H1 (cell line): ENCODE data around the gene NRDE2. TPM values are rescaled to one million over a fixed set of nuclear protein-coding genes. Genes with fewer than 3 reads are reported as not detected.

Experiments
- CTCF ChIA-PET: fragments of 300-600 bp; sonication (Branson Sonifier 250); formaldehyde crosslinking; loops from one replicate; lab custom pipeline; 2021; ENCODE audit not compliant: partially characterized antibody; lab: Charles Lee
- POLR2A ChIA-PET: fragments of 300-600 bp; sonication (Branson Sonifier 250); formaldehyde crosslinking; loops from one replicate; lab custom pipeline; 2021; ENCODE audit warnings: inconsistent platforms; ENCODE audit not compliant: partially characterized antibody; lab: Charles Lee
- DNase-seq, 2 experiments: peaks; one replicate each; pipeline versions ENCODE4 v3.0.0 to v3.0.0-alpha.2; 2010 to 2022; ENCODE audit warnings: low spot score in 2 of 2, low read depth in 1 of 2, mixed read lengths in 1 of 2
- FAIRE-seq: peaks from 2 replicates; lab custom pipeline; 2011; peaks lifted over from hg19 to GRCh38; lab: Jason Lieb, UNC
- H2AFZ ChIP-seq: 2 replicates; pipeline ENCODE4 v1.8.1; 2012; ENCODE audit warnings: low read length, inconsistent platforms
- H2AK5ac ChIP-seq: 2 replicates; pipeline ENCODE4 v1.6.1; 2013; ENCODE audit warnings: low read depth, low read length
- H2BK120ac ChIP-seq: replicated peaks from 2 replicates; pipeline ENCODE3; 2013; ENCODE audit warnings: low read depth, low read length, inconsistent platforms
- H2BK12ac ChIP-seq: 2 replicates; pipeline ENCODE4 v1.6.1; 2013; ENCODE audit warnings: low read depth, low read length
- H2BK15ac ChIP-seq: 2 replicates; pipeline ENCODE4 v1.6.1; 2013; ENCODE audit warnings: low read length
- H2BK20ac ChIP-seq: 2 replicates; pipeline ENCODE4 v1.6.1; 2013; ENCODE audit warnings: low read length
- H2BK5ac ChIP-seq: 2 replicates; pipeline ENCODE4 v1.6.1; 2013; ENCODE audit warnings: low read depth, low read length
- H3K14ac ChIP-seq: 2 replicates; pipeline ENCODE4 v1.6.1; 2013; ENCODE audit warnings: inconsistent platforms; ENCODE audit not compliant: insufficient read length
- H3K18ac ChIP-seq: 2 replicates; pipeline ENCODE4 v1.6.1; 2013; ENCODE audit warnings: low read length; ENCODE audit errors: extremely low read depth
- H3K23ac ChIP-seq: 2 replicates; pipeline ENCODE4 v1.6.1; 2013; ENCODE audit warnings: inconsistent platforms; ENCODE audit not compliant: insufficient read length
- H3K23me2 ChIP-seq: 2 replicates; pipeline ENCODE4 v1.6.1; 2013; ENCODE audit warnings: low read depth, low read length
- H3K27ac ChIP-seq: 2 replicates; pipeline ENCODE4 v1.6.1; 2011; ENCODE audit warnings: low read depth, low read length, inconsistent platforms
- H3K27me3 ChIP-seq, 4 experiments: replicated peaks in 1 of 4; 1 replicate in 1 of 4; 2 replicates in 3 of 4; pipeline versions ENCODE4 v1.6.1 to v1.8.1; 2011 to 2013; ENCODE audit warnings: low read length in 3 of 4, mild to moderate bottlenecking in 3 of 4, inconsistent platforms in 2 of 4, mixed read lengths in 2 of 4, moderate library complexity in 1 of 4; ENCODE audit not compliant: control insufficient read depth in 3 of 4, insufficient read depth in 3 of 4; ENCODE audit errors: extremely low read depth in 1 of 4
- H3K36me3 ChIP-seq, 4 experiments: 2 replicates each; pipeline versions ENCODE4 v1.6.1 to v1.8.1; 2011 to 2013; ENCODE audit warnings: mild to moderate bottlenecking in 4 of 4, low read length in 3 of 4, moderate library complexity in 2 of 4, control low read depth in 1 of 4, inconsistent platforms in 1 of 4; ENCODE audit not compliant: insufficient read depth in 4 of 4, control insufficient read depth in 2 of 4
- H3K4ac ChIP-seq: replicated peaks from 2 replicates; pipeline ENCODE3; 2013; ENCODE audit warnings: low read length, low read depth, mixed read lengths, inconsistent platforms; ENCODE audit not compliant: insufficient read length
- H3K4me1 ChIP-seq, 4 experiments: replicated peaks in 1 of 4; 1 replicate in 1 of 4; 2 replicates in 3 of 4; pipeline versions ENCODE4 v1.6.1 to v1.8.1; 2011 to 2013; ENCODE audit warnings: low read length in 3 of 4, inconsistent platforms in 2 of 4, mixed read lengths in 1 of 4; ENCODE audit not compliant: insufficient read depth in 4 of 4, control insufficient read depth in 3 of 4
- H3K4me2 ChIP-seq, 2 experiments: 2 replicates each; pipeline versions ENCODE4 v1.6.1 to v1.8.1; 2011 to 2013; ENCODE audit warnings: low read depth in 2 of 2, low read length in 2 of 2, control low read depth in 1 of 2, inconsistent platforms in 1 of 2, mild to moderate bottlenecking in 1 of 2; ENCODE audit not compliant: insufficient read depth in 1 of 2
- H3K4me3 ChIP-seq, 4 experiments: fragments of 200-600, 300-600 bp in 1 of 4; sonication (generic), shearing (Covaris generic), sonication (Bioruptor Twin) in 1 of 4; 2 replicates each; pipeline versions ENCODE4 v1.5.1 to v1.8.1; 2011 to 2016; ENCODE audit warnings: low read length in 4 of 4, low read depth in 3 of 4, control low read depth in 2 of 4, inconsistent platforms in 2 of 4, mild to moderate bottlenecking in 2 of 4, mixed read lengths in 1 of 4, moderate library complexity in 1 of 4; ENCODE audit not compliant: insufficient read depth in 2 of 4; ENCODE audit errors: extremely low read depth in 1 of 4
- H3K56ac ChIP-seq: replicated peaks from 2 replicates; pipeline ENCODE3; 2013; ENCODE audit warnings: low read depth, mild to moderate bottlenecking, mixed read lengths, low read length, inconsistent platforms; ENCODE audit not compliant: insufficient read length
- H3K79me1 ChIP-seq: 2 replicates; pipeline ENCODE4 v1.6.1; 2013; ENCODE audit warnings: low read depth, low read length, control low read depth
- H3K79me2 ChIP-seq, 2 experiments: 2 replicates each; pipeline versions ENCODE4 v1.6.1 to v1.8.1; 2012 to 2013; ENCODE audit warnings: low read length in 2 of 2, mild to moderate bottlenecking in 2 of 2, inconsistent platforms in 1 of 2; ENCODE audit not compliant: insufficient read depth in 2 of 2, control insufficient read depth in 1 of 2
- H3K9ac ChIP-seq, 4 experiments: replicated peaks in 1 of 4; 1 replicate in 1 of 4; 2 replicates in 3 of 4; pipeline versions ENCODE4 v1.6.1 to v1.8.1; 2011 to 2013; ENCODE audit warnings: low read depth in 3 of 4, low read length in 3 of 4, control low read depth in 2 of 4, mild to moderate bottlenecking in 2 of 4, moderate library complexity in 2 of 4, inconsistent platforms in 1 of 4; ENCODE audit errors: extremely low read depth in 1 of 4
- H3K9me3 ChIP-seq, 2 experiments: 2 replicates each; pipeline versions ENCODE4 v1.6.1 to v1.8.1; 2012 to 2013; ENCODE audit warnings: mild to moderate bottlenecking in 2 of 2, moderate library complexity in 2 of 2, control low read depth in 1 of 2, inconsistent platforms in 1 of 2, low read depth in 1 of 2, low read length in 1 of 2, mixed read lengths in 1 of 2; ENCODE audit not compliant: insufficient read depth in 2 of 2
- H4K20me1 ChIP-seq, 2 experiments: replicated peaks in 1 of 2; 2 replicates each; pipeline versions ENCODE3 to v1.8.1; 2011 to 2013; ENCODE audit warnings: inconsistent platforms in 2 of 2, low read length in 2 of 2, mild to moderate bottlenecking in 1 of 2; ENCODE audit not compliant: insufficient read depth in 2 of 2, control insufficient read depth in 1 of 2
- H4K5ac ChIP-seq: 2 replicates; pipeline ENCODE4 v1.6.1; 2013; ENCODE audit warnings: low read length, low read depth, mixed read lengths, inconsistent platforms; ENCODE audit not compliant: insufficient read length
- H4K8ac ChIP-seq: 2 replicates; pipeline ENCODE4 v1.8.0; 2013; ENCODE audit warnings: mild to moderate bottlenecking, moderate library complexity, low read length, inconsistent platforms; ENCODE audit not compliant: insufficient read depth; ENCODE audit errors: extremely low read depth
- H4K91ac ChIP-seq: replicated peaks from 2 replicates; pipeline ENCODE3; 2013; ENCODE audit warnings: low read length, mixed read lengths, inconsistent platforms; ENCODE audit not compliant: insufficient read length
- BCL11A ChIP-seq, 2 experiments: IDR thresholded peaks; one replicate each; pipeline ENCODE4 v1.6.1; 2011; ENCODE audit warnings: low read depth in 2 of 2, low read length in 2 of 2, mild to moderate bottlenecking in 2 of 2
- CHD1 ChIP-seq: IDR thresholded peaks from 2 replicates; pipeline ENCODE4 v1.6.1; 2012; ENCODE audit warnings: low read depth, low read length, improper control_type of control experiment
- CTCF ChIP-seq, 3 experiments: IDR thresholded peaks; 1 replicate in 2 of 3; 2 replicates in 1 of 3; pipeline versions ENCODE4 v1.5.1 to v1.6.1; 2011; ENCODE audit warnings: low read length in 3 of 3, mild to moderate bottlenecking in 3 of 3, inconsistent platforms in 2 of 3, low read depth in 1 of 3, moderate library complexity in 1 of 3; ENCODE audit not compliant: insufficient read depth in 1 of 3; ENCODE audit errors: control extremely low read depth in 1 of 3
- JUND ChIP-seq: IDR thresholded peaks from 2 replicates; pipeline ENCODE4 v1.6.1; 2011; ENCODE audit warnings: mild to moderate bottlenecking, improper control_type of control experiment, low read length
- MAFK ChIP-seq: IDR thresholded peaks from 2 replicates; pipeline ENCODE4 v1.6.1; 2012; ENCODE audit warnings: low read depth, mild to moderate bottlenecking, improper control_type of control experiment, low read length
- NRF1 ChIP-seq: IDR thresholded peaks from 2 replicates; pipeline ENCODE4 v1.6.1; 2011; ENCODE audit warnings: mild to moderate bottlenecking, low read depth, low read length, improper control_type of control experiment
- POU5F1 ChIP-seq: IDR thresholded peaks from 2 replicates; pipeline ENCODE4 v1.6.1; 2011; ENCODE audit warnings: low read depth, mild to moderate bottlenecking, low read length, moderate library complexity
- SUZ12 ChIP-seq: fragments of 200-600 bp; sonication (generic); IDR thresholded peaks from 2 replicates; pipeline ENCODE4 v1.6.1; 2012; ENCODE audit warnings: mild to moderate bottlenecking, inconsistent platforms, low read length, moderate library complexity, mixed read lengths
- ZNF274 ChIP-seq: IDR thresholded peaks from 2 replicates; pipeline ENCODE4 v1.7.0; 2012; ENCODE audit warnings: low read length, borderline replicate concordance; ENCODE audit errors: extremely low read depth
- WGBS, 2 experiments: shearing (Covaris generic) in 1 of 2; methylation state at CpG; one replicate each; pipeline versions ENCODE4 v1.1.6 to v1.1.7; 2013 to 2015; ENCODE audit warnings: low lambda C conversion rate in 2 of 2, mixed read lengths in 2 of 2, inconsistent platforms in 1 of 2, low coverage in 1 of 2, missing lambda C conversion rate in 1 of 2; ENCODE audit not compliant: insufficient replicate concordance in 2 of 2, insufficient coverage in 1 of 2, insufficient read length in 1 of 2; ENCODE audit errors: extremely low coverage in 1 of 2, missing lambda C conversion rate in 1 of 2; 5-methylcytosine and 5-hydroxymethylcytosine counted together
- polyA plus RNA-seq, 7 experiments: library from polyadenylated mRNA; depleted of rRNA in 3 of 7; stranded (reverse) in 5 of 7; unstranded in 2 of 7; fragments of >200 nt in 5 of 7; fragments of 200-250 nt in 2 of 7; gene quantifications; 1 replicate in 5 of 7; 2 replicates in 1 of 7; 4 replicates in 1 of 7; pipeline versions ENCODE4 v1.2.1 to v1.2.3, GENCODE V29; 2011 to 2013; ENCODE audit warnings: missing spikeins in 2 of 7, mixed read lengths in 2 of 7
- total RNA-seq: library from RNA; stranded (reverse); fragmentation: NEBNext Ultra II Directional; extraction: Animal tissue kit (Norgen Biotek cat#: 25700); gene quantifications from 2 replicates; pipeline ENCODE4 v1.2.1, GENCODE V29; 2021
- TF ChIP-seq, protein P1 (sequence below): IDR thresholded peaks from 2 replicates; pipeline ENCODE4 v1.6.1; 2011; ENCODE audit warnings: low read length, improper control_type of control experiment

The NRDE2 gene
- total and polyA plus RNA-seq, 2 of the 8 experiments (the other 6 are each of a cell fraction or from before 2014, with no cell fraction given), result 4.9 to 12.1 TPM

DNA sequence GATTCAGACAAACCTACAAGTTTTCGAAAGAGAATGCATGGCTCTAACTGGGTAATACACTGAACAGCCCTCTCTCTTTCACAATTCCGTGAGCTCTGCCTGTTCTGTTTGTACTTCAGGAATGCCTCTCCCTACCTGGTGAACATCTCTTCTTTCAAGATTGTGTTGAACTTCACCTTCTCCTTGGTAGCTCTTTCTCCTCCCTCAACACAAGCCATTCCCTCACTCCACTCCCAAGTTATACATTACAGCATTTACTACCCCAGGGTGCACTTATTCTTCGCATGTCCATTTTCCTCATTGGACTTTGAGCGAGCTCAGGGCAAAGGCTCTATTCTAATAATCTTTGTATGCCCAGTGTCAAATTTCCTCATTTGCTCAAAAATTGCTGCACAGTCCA, 28.3 kb downstream of the NRDE2 start:
- H3K23me2 ChIP-seq, result no peaks in the 10 kb centered on the region
- FAIRE-seq (no peak), DNase-seq (no peak)
- peaks cover 5 to 21% (median 16%) of the 10 kb centered on the region in 4 experiments; a peak in 6 of 7 replicates for H3K4me1 ChIP-seq
- no peak overlapping the region for H3K27ac ChIP-seq
- H3K36me3 ChIP-seq, result peaks cover 0 to 8% (median 4%) of the 10 kb centered on the region in 4 experiments; a peak in 3 of 8 replicates
- no peak overlapping the region for H4K8ac ChIP-seq
- peak overlapping the region; percentile 42 for H2BK12ac ChIP-seq
- no peaks in the 10 kb centered on the region for H3K79me2 ChIP-seq
- ChIA-PET CTCF (interaction anchor here (0.8 to 1.7 kb wide), 4 partner anchors 13 to 455 kb away, joined by 3 to 12 read pairs (median 4); no protein-coding TSS in a partner anchor), POLR2A (interaction anchor here (1.1 to 2.0 kb wide), 3 partner anchors 11 to 94 kb away, joined by 3 to 6 read pairs (median 5); partner anchors contain the start of gene CALM1)
- H3K27me3 ChIP-seq, result no peaks in the 10 kb centered on the region
- no peak overlapping the region for H4K5ac ChIP-seq
- no peak overlapping the region for H3K9ac ChIP-seq
- H3K23ac ChIP-seq, result no peak overlapping the region
- 72% methylated on average over 4 of the region's 4 CpGs; no CpG with 5 or more reads in 1 of the 2 experiments for WGBS, 2 experiments
- no peak overlapping the region for H3K56ac ChIP-seq
- no peaks in the 10 kb centered on the region for H4K20me1 ChIP-seq
- peak overlapping the region; percentile 10; the same call in 1 of the 2 replicates for H2BK5ac ChIP-seq
- no peaks in the 10 kb centered on the region for H3K79me1 ChIP-seq
- H4K91ac ChIP-seq, result peak overlapping the region; percentile 29
- H2BK15ac ChIP-seq, result 0 out of 2 replicates have a peak overlapping the region, but pooled peaks have one; percentile 14
- peak overlapping the region; percentile 59 to 65; a peak in 3 of 4 replicates for H3K4me2 ChIP-seq
- H3K4ac ChIP-seq, result no peak overlapping the region
- peaks cover 0 to 5% of the 10 kb centered on the region in 2 experiments; a peak in 2 of 4 replicates for H3K9me3 ChIP-seq
- no peak overlapping the region for H3K14ac ChIP-seq
- H3K4me3 ChIP-seq, result peak overlapping the region in 1 of 4 experiments; percentile 35; a peak in 1 of 8 replicates
- no peak overlapping the region for H3K18ac ChIP-seq
- no peak overlapping the region for H2AFZ ChIP-seq
- H2AK5ac ChIP-seq, result no peak overlapping the region
- H2BK20ac ChIP-seq, result no peak overlapping the region
- H2BK120ac ChIP-seq, result no peak overlapping the region
- TF ChIP-seq BCL11A (IDR thresholded peaks at IDR 0.05; ENCODE audit: low read depth in 2 of 2, low read length in 2 of 2) (no peak), JUND (no peak), SUZ12 (no peak), NRF1 (no peak), MAFK (no peak), CHD1 (no peak), ZNF274 (no peak), CTCF (IDR thresholded peaks at IDR 0.05; ENCODE audit: control extremely low read depth in 1 of 3, insufficient read depth in 1 of 3, low read depth in 1 of 3, low read length in 3 of 3) (no peak), POU5F1 (no peak)
- TF ChIP-seq, protein P1, sequence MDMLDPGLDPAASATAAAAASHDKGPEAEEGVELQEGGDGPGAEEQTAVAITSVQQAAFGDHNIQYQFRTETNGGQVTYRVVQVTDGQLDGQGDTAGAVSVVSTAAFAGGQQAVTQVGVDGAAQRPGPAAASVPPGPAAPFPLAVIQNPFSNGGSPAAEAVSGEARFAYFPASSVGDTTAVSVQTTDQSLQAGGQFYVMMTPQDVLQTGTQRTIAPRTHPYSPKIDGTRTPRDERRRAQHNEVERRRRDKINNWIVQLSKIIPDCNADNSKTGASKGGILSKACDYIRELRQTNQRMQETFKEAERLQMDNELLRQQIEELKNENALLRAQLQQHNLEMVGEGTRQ, result no peak
